Adrenal gland (tissue), 5 donors: ENCODE data around the gene MED27.

ENCODE experiments used
- CTCF ChIP-seq, 6 experiments: fragments of 450-650 bp in 4 of 6; fragments of 200-600 bp in 2 of 6; sonication (generic) in 1 of 6; IDR thresholded peaks; 1 replicate in 5 of 6; 2 replicates in 1 of 6; pipeline versions ENCODE4 v1.5.1 to v1.8.0; 2016 to 2021; ENCODE audit warnings: antibody characterized with exemption in 6 of 6, mild to moderate bottlenecking in 2 of 6, moderate library complexity in 1 of 6
- POLR2A ChIP-seq, 2 donors: fragments of 450-650 bp; IDR thresholded peaks; one replicate each; pipeline ENCODE4 v1.6.1; 2017; ENCODE audit warnings: antibody characterized with exemption in 2 of 2, mild to moderate bottlenecking in 2 of 2, moderate library complexity in 1 of 2
- donor health status: DM: no; HTN: no; CAD: no.

GRCh38 chr9:132116583-132116982 lies 36.9 kb upstream of the MED27 start:
- TF ChIP-seq POLR2A (IDR thresholded peaks at IDR 0.05) (no peak), CTCF (IDR thresholded peaks at IDR 0.05) (no peak)
